Kidney tubule cell (primary cell): ENCODE results near the gene MINK1.
"Not testable (repeated sequence)": the region's sequence is repeated elsewhere in the genome, so short reads cannot be mapped to it uniquely, and the experiment has no call there.

Source experiments
- DNase-seq: peaks from one replicate; pipeline ENCODE4 v3.0.0-alpha.2; 2018; ENCODE audit warnings: low spot score

Gene MINK1

GRCh38 chr17:4811471-4811870 is 21.7 kb upstream of the MINK1 start:
- peak; percentile 42 for DNase-seq

- no peak for DNase-seq
These were observed 20.4 kb upstream of the MINK1 start for GRCh38 chr17:4812690-4813089.

- no peak for DNase-seq
These were observed 18.0 kb upstream of the MINK1 start for GRCh38 chr17:4815043-4815675.

GRCh38 chr17:4816826-4817225 is 16.3 kb upstream of the MINK1 start:
- DNase-seq: no peak

GRCh38 chr17:4818276-4818675 is 14.9 kb upstream of the MINK1 start:
- no peak for DNase-seq

GRCh38 chr17:4822835-4823234 is 10.3 kb upstream of the MINK1 start:
- no peak for DNase-seq

GRCh38 chr17:4823373-4824089 is 9.6 kb upstream of the MINK1 start:
- no peak for DNase-seq

DNA sequence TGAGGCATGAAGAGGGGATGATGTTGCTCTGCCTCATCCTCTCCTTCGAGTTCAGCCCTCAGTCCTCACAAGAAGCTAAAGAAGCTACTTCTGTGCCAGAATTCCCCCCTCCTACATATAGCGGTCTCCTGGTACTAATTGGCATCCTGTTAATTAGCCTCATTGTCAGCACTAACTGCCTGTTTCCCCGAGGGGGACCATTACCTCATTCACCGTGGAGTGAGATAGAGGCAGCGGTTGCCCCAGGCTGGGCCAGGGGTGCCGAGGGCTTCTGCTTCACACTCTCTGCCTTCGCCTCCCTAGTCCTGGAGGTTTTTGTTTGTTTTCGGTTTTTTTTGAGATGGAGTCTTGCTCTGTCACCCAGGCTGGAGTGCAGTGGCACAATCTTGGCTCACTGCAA is 5.7 kb upstream of the MINK1 start:
- no peak for DNase-seq

- not testable (repeated sequence) for DNase-seq
These were observed 337 bp upstream of the MINK1 start for GRCh38 chr17:4832829-4833177.

DNA sequence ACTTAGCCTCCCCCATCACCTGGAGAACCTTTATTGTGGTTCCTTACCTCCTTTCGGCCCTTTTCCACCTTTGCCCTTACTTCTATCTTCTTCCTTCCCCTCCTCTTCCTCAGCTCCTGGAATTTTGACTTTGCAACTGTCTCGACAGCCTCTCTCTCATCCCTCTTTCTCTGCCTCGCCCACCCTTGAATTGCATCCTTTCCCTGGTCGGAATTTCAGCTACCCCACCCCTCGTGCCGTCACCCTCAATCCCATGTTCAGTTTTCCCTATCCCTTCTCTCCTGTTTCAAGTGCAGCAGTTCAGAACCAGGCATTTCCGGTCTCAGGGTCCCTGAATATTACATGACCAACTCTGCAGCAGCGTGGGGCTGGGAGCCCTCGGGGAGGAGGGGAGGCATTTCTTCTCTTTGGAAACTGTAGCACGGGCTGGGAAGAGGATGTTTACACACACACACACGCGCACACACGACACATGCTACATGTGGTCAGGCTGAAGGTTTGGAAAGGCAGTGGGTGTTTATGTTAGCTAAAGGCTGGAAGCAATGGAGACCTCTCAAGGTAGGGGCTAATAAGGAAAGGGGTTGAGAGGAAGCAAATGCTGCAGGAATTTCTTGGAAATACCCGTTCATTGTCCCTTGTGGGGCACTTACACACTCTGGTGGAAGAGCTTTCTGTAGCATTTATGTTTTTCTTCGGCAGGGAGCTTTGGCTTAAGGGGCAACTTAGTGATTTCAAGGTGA is 971 bp downstream of the MINK1 start:
- peak; percentile 55 for DNase-seq

- DNase-seq: peak; percentile 61
These were observed 1.5 kb downstream of the MINK1 start for GRCh38 chr17:4834681-4835020.

DNA sequence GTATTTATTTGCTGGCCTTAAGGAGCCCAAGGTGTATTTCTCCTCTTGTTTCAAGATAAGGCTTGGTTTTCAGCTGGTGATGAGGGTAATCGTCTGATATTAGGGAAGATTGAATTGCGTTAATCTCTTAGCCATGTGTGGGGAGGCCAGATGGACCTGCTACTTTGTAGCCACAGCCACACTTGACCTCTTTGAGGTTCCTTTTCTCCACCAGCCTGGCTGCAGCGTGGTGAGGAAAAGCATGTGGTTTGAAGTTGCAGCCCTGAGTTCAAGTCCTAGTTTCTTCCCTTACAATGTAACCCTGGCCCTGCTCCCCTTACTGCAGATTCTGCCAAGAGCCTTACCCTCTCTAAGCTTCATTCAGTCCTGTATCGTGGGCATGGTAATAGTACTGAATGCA is 3.1 kb downstream of the MINK1 start:
- no peak for DNase-seq

DNA sequence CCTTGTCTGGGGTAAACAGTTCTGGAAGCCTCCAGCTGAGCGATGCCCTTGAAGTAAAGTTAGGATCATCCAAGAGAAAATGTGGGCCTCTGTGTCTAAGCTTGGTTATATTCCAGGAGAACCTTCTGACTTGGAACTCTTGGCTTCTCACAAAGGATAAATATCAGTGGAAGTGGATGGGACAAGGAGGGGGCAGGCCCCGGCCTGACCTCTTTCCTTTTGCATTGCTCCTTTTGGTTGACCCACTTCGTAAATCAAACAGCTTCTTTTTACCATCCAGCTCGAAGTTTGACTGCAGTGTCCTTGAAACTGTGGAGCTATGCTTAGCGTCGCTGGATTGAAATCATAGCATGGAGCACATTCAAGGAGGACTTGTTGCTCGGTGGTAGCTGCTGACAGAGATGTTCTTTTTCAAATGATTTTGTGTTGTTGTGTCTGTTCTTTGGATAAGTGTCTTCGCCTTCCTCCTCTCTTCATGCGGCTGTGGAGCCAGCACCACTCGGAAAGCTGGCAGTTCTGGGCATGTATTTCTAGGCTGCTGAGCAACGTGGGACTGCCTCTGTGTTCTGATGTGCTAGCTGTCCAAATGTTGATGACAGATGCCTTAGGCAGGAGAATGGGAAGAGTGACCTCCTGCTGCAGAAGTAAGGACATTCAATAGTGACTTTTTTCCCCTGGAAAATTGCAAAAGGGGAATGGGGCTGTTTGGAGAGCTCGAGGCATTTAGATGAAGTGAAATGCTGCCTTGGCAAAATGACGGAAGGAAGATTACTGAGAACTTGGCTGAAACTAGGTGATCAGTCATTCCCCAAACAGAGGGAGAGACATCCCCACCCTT is 4.5 kb downstream of the MINK1 start:
- DNase-seq: no peak

DNA sequence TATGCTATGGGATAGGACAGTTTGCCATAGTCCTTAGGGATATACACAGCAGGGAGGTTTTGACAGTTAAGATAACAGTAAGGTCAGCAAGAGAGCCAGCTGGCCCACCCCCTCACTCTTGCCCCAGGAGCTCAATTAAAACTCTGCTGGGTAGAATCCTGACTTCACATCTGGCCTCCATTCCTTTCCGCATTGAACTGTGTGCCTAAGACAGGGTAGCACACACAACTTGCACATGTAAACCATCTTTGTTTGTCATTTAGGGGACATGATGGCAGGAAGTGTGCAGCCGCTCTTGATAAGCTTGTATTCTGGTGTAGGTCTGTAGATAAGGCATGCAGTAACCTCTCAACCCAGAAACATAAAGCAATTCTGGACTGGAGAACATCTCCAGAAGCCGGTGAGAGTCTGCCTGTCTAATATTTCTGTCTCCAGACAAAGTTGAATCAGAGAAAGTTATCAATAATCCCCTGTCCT is 5.2 kb downstream of the MINK1 start:
- DNase-seq: no peak

- no peak for DNase-seq
These were observed 6.1 kb downstream of the MINK1 start for GRCh38 chr17:4839221-4839620.

DNA sequence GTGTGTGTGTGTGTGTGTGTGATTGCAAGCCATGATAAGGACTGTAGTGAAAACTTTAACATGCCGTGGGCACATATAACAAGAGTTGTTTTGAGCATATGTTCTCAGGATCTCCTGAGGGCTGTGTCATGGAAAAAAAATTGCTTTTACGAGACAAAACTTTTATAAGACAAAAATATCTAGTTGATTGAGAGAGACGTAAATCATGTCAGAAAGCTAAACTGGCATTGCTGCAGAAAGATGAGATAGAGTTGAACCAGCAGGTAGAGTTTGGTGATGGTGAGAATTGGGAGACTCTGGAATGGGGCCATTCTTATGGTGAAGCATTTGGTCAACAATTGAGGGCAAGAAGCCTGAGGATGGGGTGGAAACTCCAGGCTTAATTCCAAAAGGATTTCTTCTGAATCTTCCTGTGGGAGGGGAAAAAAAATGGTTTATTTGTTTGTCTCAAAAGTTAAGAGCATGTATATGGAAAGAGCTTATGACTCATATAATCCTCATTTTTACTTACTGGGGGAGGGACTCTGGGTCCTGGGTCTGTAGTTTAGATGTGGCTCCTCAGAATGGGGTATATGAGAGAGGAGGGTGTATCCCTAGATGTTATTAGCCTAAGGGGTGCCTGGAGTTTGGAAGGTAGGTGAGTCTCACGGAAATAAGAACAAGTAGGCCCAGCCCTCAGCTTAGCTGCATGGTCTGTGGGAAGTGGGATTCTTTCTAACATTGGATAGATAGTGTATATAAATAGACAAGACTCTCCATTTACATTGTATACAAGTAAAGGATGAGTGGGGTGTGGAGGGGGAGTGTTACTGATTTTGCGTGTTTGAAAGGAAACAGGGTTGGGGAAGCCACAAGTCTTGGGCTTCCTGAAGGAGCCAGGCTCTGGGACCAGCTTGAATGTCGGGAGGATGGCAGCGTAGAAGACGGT is 7.1 kb downstream of the MINK1 start:
- no peak for DNase-seq

DNA sequence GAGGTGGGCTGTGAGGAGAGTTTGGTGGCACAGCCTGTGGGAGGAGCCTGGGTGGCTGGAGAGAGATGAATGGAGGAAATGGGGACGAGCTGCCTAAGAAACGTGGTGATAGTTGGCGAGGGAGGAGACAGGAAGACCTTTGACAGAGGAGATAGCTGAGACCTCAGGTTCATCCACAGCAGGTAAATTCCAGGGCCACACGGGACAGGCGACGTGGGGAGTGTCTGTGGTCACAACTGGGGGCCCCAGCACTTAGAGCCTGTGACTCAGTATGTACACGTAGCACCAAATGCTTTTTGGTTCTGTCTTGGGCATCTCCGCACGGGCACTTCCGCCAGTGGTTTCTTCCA is 7.7 kb downstream of the MINK1 start:
- DNase-seq: no peak

GRCh38 chr17:4842376-4842775 is 9.2 kb downstream of the MINK1 start:
- DNase-seq: no peak

DNA sequence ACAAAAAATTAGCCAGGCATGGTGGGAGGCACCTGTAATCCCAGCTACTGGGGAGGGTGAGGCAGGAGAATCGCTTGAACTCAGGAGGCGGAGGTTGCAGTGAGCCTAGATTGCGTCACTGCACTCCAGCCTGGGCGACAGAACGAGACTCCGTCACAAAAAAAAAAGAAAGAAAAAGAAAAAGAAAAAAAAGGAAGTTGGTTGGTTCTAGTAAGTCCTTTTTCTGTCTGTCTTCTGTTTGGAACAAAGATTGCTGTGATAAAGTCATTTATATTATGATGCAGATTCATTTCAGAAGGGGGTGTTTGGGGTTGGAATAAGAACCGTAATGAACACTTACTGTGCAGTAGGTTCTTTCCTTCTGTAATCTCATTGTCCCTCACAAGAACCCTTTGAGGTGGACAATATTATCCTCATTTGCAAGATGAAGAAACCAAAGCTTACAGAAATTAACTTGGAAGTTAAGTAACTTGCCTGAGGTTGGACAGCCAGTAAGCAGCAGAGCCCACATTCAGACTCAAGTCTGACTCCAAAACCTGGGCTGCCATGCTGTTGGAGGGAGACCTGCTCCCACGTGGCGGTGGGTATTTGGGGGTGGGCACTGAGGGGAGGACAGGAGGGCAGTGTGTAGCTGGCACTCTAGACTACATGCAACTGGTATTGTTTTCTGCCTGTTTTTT is 10.3 kb downstream of the MINK1 start:
- no peak for DNase-seq

GRCh38 chr17:4845118-4845517 is 12.0 kb downstream of the MINK1 start:
- no peak for DNase-seq
